Stomach (tissue), 4 donors: ENCODE results near the gene LONRF2.

Experiments used
- EP300 ChIP-seq: sonication (generic); formaldehyde crosslinking; IDR thresholded peaks from one replicate; pipeline ENCODE4 v1.6.1; 2017; ENCODE audit warnings: antibody characterized with exemption
- POLR2A ChIP-seq, 4 donors: fragments of 450-650 bp; IDR thresholded peaks; one replicate each; pipeline ENCODE4 v1.6.1; 2016; ENCODE audit warnings: antibody characterized with exemption in 4 of 4, control low read depth in 2 of 4, mild to moderate bottlenecking in 1 of 4, moderate library complexity in 1 of 4
- TF ChIP-seq, protein P1 (sequence below), 7 experiments: fragments of 450-650 bp in 4 of 7; fragments of 200-600 bp in 3 of 7; sonication (generic) in 3 of 7; IDR thresholded peaks; one replicate each; pipeline ENCODE4 v1.5.1; 2016 to 2019; ENCODE audit warnings: antibody characterized with exemption in 7 of 7, control low read depth in 2 of 7, mild to moderate bottlenecking in 1 of 7

GRCh38 chr2:100237770-100238169 is 84.5 kb downstream of the LONRF2 start:
- TF ChIP-seq POLR2A (IDR thresholded peaks at IDR 0.05), result no peak
- TF ChIP-seq, protein P1, sequence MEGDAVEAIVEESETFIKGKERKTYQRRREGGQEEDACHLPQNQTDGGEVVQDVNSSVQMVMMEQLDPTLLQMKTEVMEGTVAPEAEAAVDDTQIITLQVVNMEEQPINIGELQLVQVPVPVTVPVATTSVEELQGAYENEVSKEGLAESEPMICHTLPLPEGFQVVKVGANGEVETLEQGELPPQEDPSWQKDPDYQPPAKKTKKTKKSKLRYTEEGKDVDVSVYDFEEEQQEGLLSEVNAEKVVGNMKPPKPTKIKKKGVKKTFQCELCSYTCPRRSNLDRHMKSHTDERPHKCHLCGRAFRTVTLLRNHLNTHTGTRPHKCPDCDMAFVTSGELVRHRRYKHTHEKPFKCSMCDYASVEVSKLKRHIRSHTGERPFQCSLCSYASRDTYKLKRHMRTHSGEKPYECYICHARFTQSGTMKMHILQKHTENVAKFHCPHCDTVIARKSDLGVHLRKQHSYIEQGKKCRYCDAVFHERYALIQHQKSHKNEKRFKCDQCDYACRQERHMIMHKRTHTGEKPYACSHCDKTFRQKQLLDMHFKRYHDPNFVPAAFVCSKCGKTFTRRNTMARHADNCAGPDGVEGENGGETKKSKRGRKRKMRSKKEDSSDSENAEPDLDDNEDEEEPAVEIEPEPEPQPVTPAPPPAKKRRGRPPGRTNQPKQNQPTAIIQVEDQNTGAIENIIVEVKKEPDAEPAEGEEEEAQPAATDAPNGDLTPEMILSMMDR (IDR thresholded peaks at IDR 0.05), result no peak
- no peak for TF ChIP-seq EP300
